CD4-positive, CD25-positive, alpha-beta regulatory T cell (primary cell): ENCODE data around the gene NAALADL2. TPM values are rescaled to one million over a fixed set of nuclear protein-coding genes. Genes with fewer than 3 reads are reported as not detected.

Experiments used
- ATAC-seq, 2 donors: fragments of 150-1000 bp; cut with Tn5 transposase; one replicate each; pipeline ENCODE4 v1.10.0; 2021; ENCODE audit warnings: low read depth in 2 of 2, moderate number of reproducible peaks in 2 of 2, moderate library complexity in 1 of 2
- DNase-seq, 3 donors: peaks; one replicate each; pipeline versions ENCODE4 v3.0.0 to v3.0.0-alpha.2; 2012 to 2022; ENCODE audit warnings: mixed read lengths in 1 of 3
- H3K27ac ChIP-seq: one replicate; pipeline ENCODE4 v1.7.0; 2013; ENCODE audit warnings: mild to moderate bottlenecking, low read length; ENCODE audit not compliant: insufficient read depth, poor library complexity, severe bottlenecking
- H3K27me3 ChIP-seq: one replicate; pipeline ENCODE4 v1.7.0; 2013; ENCODE audit warnings: low read length; ENCODE audit not compliant: control insufficient read depth, insufficient read depth
- H3K36me3 ChIP-seq: one replicate; pipeline ENCODE4 v1.7.0; 2013; ENCODE audit warnings: mild to moderate bottlenecking, low read length, moderate library complexity; ENCODE audit not compliant: control insufficient read depth, insufficient read depth
- H3K4me1 ChIP-seq: 2 replicates; pipeline ENCODE4 v1.7.0; 2013; ENCODE audit warnings: mild to moderate bottlenecking, low read length; ENCODE audit not compliant: insufficient read depth, control insufficient read depth, poor library complexity, severe bottlenecking
- H3K4me3 ChIP-seq: one replicate; pipeline ENCODE4 v1.7.0; 2013; ENCODE audit warnings: low read depth, mild to moderate bottlenecking, low read length, moderate library complexity
- H3K9me3 ChIP-seq, 2 experiments: 1 replicate in 1 of 2; 2 replicates in 1 of 2; pipeline ENCODE4 v1.7.0; 2013; ENCODE audit warnings: low read length in 2 of 2, mild to moderate bottlenecking in 1 of 2, moderate library complexity in 1 of 2; ENCODE audit not compliant: control insufficient read depth in 2 of 2
- H3K27ac Mint-ChIP-seq, 3 donors: one replicate each; pipeline ENCODE4 v1.8.0; 2020 to 2022; ENCODE audit warnings: mild to moderate bottlenecking in 3 of 3, mixed read lengths in 3 of 3, moderate library complexity in 2 of 3
- H3K27me3 Mint-ChIP-seq: one replicate; pipeline ENCODE4 v1.8.0; 2022; ENCODE audit warnings: mild to moderate bottlenecking, mixed read lengths
- H3K36me3 Mint-ChIP-seq: one replicate; pipeline ENCODE4 v1.8.0; 2020; ENCODE audit warnings: mixed read lengths
- H3K4me1 Mint-ChIP-seq, 4 donors: one replicate each; pipeline ENCODE4 v1.8.0; 2020 to 2022; ENCODE audit warnings: mixed read lengths in 4 of 4, mild to moderate bottlenecking in 1 of 4
- H3K4me3 Mint-ChIP-seq, 4 donors: one replicate each; pipeline ENCODE4 v1.8.0; 2020 to 2022; ENCODE audit warnings: mild to moderate bottlenecking in 4 of 4, mixed read lengths in 4 of 4, moderate library complexity in 3 of 4
- H3K9me3 Mint-ChIP-seq, 7 donors: one replicate each; pipeline ENCODE4 v1.8.0; 2020 to 2022; ENCODE audit warnings: mixed read lengths in 7 of 7, mild to moderate bottlenecking in 3 of 7, moderate library complexity in 2 of 7
- polyA plus RNA-seq, 4 donors: library from polyadenylated mRNA; unstranded; fragments of 300-500 nt; fragmentation: Illumina TruSeq; gene quantifications; one replicate each; pipeline ENCODE4 v1.2.3, GENCODE V29; 2021
- total RNA-seq: library from RNA; stranded (reverse); gene quantifications from one replicate; pipeline ENCODE4 v1.2.3, GENCODE V29; 2022

The NAALADL2 gene
- total and polyA plus RNA-seq, 5 donors from 2014 or later = not detected

- H3K4me1 Mint-ChIP-seq = no peaks in the 10 kb centered on the region
- H3K36me3 Mint-ChIP-seq = no peaks in the 10 kb centered on the region
- no peaks in the 10 kb centered on the region for H3K9me3 ChIP-seq
- no peak for DNase-seq
- H3K36me3 ChIP-seq = no peaks in the 10 kb centered on the region
- H3K27me3 Mint-ChIP-seq = no peaks in the 10 kb centered on the region
- H3K9me3 Mint-ChIP-seq = peaks cover 2 to 16% (median 5%) of the 10 kb centered on the region in 7 donors
- H3K4me1 ChIP-seq = no peaks in the 10 kb centered on the region
- H3K27ac ChIP-seq = no peak overlapping the region
- no peak for ATAC-seq
- H3K4me3 Mint-ChIP-seq = no peak overlapping the region
- H3K4me3 ChIP-seq = no peak overlapping the region
- H3K27ac Mint-ChIP-seq = no peak overlapping the region
- H3K27me3 ChIP-seq = no peaks in the 10 kb centered on the region
Measured at GRCh38 chr3:175222356-175222755, 363.2 kb downstream of the NAALADL2 start.

GRCh38 chr3:175224051-175224450 lies 364.9 kb downstream of the NAALADL2 start:
- Mint-ChIP-seq H3K9me3 (peaks cover 2 to 16% (median 5%) of the 10 kb centered on the region in 7 donors), H3K36me3 (no peaks in the 10 kb centered on the region)
- no peaks in the 10 kb centered on the region for H3K36me3 ChIP-seq

GRCh38 chr3:175226444-175226843 lies 367.3 kb downstream of the NAALADL2 start:
- Mint-ChIP-seq H3K9me3 (peaks cover 2 to 13% (median 3%) of the 10 kb centered on the region in 7 donors), H3K4me1 (no peaks in the 10 kb centered on the region), H3K4me3 (no peak overlapping the region), H3K27me3 (no peaks in the 10 kb centered on the region), H3K27ac (no peak overlapping the region), H3K36me3 (no peaks in the 10 kb centered on the region)
- Histone ChIP-seq H3K27ac (no peak overlapping the region), H3K4me1 (no peaks in the 10 kb centered on the region), H3K36me3 (no peaks in the 10 kb centered on the region), H3K27me3 (no peaks in the 10 kb centered on the region), H3K4me3 (no peak overlapping the region), H3K9me3 (no peaks in the 10 kb centered on the region)
- ATAC-seq (no peak), DNase-seq (no peak)

More at GRCh38 chr3:175224051-175224450, 364.9 kb downstream of the NAALADL2 start:
- Histone ChIP-seq H3K4me3 (no peak overlapping the region), H3K27ac (no peak overlapping the region), H3K9me3 (no peaks in the 10 kb centered on the region), H3K27me3 (no peaks in the 10 kb centered on the region), H3K4me1 (no peaks in the 10 kb centered on the region)
- no peaks in the 10 kb centered on the region for H3K4me1 Mint-ChIP-seq
- DNase-seq (no peak), ATAC-seq (no peak)
- no peaks in the 10 kb centered on the region for H3K27me3 Mint-ChIP-seq
- H3K27ac Mint-ChIP-seq = no peak overlapping the region
- no peak overlapping the region for H3K4me3 Mint-ChIP-seq

- Mint-ChIP-seq H3K4me1 (no peaks in the 10 kb centered on the region), H3K36me3 (no peaks in the 10 kb centered on the region), H3K4me3 (no peak overlapping the region), H3K27ac (no peak overlapping the region), H3K9me3 (peaks cover 2 to 12% (median 5%) of the 10 kb centered on the region in 7 donors), H3K27me3 (no peaks in the 10 kb centered on the region)
- Histone ChIP-seq H3K4me1 (no peaks in the 10 kb centered on the region), H3K36me3 (no peaks in the 10 kb centered on the region), H3K9me3 (no peaks in the 10 kb centered on the region), H3K4me3 (no peak overlapping the region), H3K27me3 (no peaks in the 10 kb centered on the region), H3K27ac (no peak overlapping the region)
- no peak for ATAC-seq
- no peak for DNase-seq
Measured at GRCh38 chr3:175227126-175227525, 368.0 kb downstream of the NAALADL2 start.

GRCh38 chr3:175233957-175234940 lies 375.1 kb downstream of the NAALADL2 start:
- H3K27ac Mint-ChIP-seq = no peak overlapping the region
- no peaks in the 10 kb centered on the region for H3K9me3 ChIP-seq
- no peak overlapping the region for H3K4me3 ChIP-seq
- no peak overlapping the region for H3K27ac ChIP-seq
- no peaks in the 10 kb centered on the region for H3K36me3 Mint-ChIP-seq
- ATAC-seq = no peak
- no peak for DNase-seq
- no peak overlapping the region for H3K4me3 Mint-ChIP-seq
- no peaks in the 10 kb centered on the region for H3K27me3 ChIP-seq
- no peaks in the 10 kb centered on the region for H3K4me1 ChIP-seq
- H3K36me3 ChIP-seq = no peaks in the 10 kb centered on the region
- H3K9me3 Mint-ChIP-seq = peaks cover 0 to 8% (median 1%) of the 10 kb centered on the region in 7 donors
- H3K4me1 Mint-ChIP-seq = no peaks in the 10 kb centered on the region
- H3K27me3 Mint-ChIP-seq = no peaks in the 10 kb centered on the region

GRCh38 chr3:175238801-175239200 lies 379.7 kb downstream of the NAALADL2 start:
- no peaks in the 10 kb centered on the region for H3K4me1 Mint-ChIP-seq
- no peaks in the 10 kb centered on the region for H3K36me3 Mint-ChIP-seq
- DNase-seq (no peak), ATAC-seq (no peak)
- H3K27ac Mint-ChIP-seq = no peak overlapping the region
- Histone ChIP-seq H3K27ac (no peak overlapping the region), H3K27me3 (no peaks in the 10 kb centered on the region), H3K4me1 (no peaks in the 10 kb centered on the region), H3K36me3 (no peaks in the 10 kb centered on the region), H3K4me3 (no peak overlapping the region), H3K9me3 (no peaks in the 10 kb centered on the region)
- no peaks in the 10 kb centered on the region for H3K27me3 Mint-ChIP-seq
- H3K4me3 Mint-ChIP-seq = no peak overlapping the region
- H3K9me3 Mint-ChIP-seq = peaks cover 0 to 10% (median 2%) of the 10 kb centered on the region in 7 donors

- peaks cover 0 to 4% (median 0%) of the 10 kb centered on the region in 7 donors for H3K9me3 Mint-ChIP-seq
- ATAC-seq (no peak), DNase-seq (no peak)
- no peak overlapping the region for H3K4me3 Mint-ChIP-seq
- H3K4me3 ChIP-seq = no peak overlapping the region
- no peaks in the 10 kb centered on the region for H3K4me1 ChIP-seq
- H3K36me3 Mint-ChIP-seq = no peaks in the 10 kb centered on the region
- H3K27me3 ChIP-seq = no peaks in the 10 kb centered on the region
- no peaks in the 10 kb centered on the region for H3K36me3 ChIP-seq
- H3K27me3 Mint-ChIP-seq = no peaks in the 10 kb centered on the region
- no peaks in the 10 kb centered on the region for H3K9me3 ChIP-seq
- no peak overlapping the region for H3K27ac Mint-ChIP-seq
- no peaks in the 10 kb centered on the region for H3K4me1 Mint-ChIP-seq
- H3K27ac ChIP-seq = no peak overlapping the region
Measured at GRCh38 chr3:175240921-175241320, 381.8 kb downstream of the NAALADL2 start.

- Mint-ChIP-seq H3K4me1 (no peaks in the 10 kb centered on the region), H3K9me3 (peaks cover 0 to 4% (median 2%) of the 10 kb centered on the region in 7 donors), H3K27ac (no peak overlapping the region), H3K4me3 (no peak overlapping the region), H3K27me3 (no peaks in the 10 kb centered on the region), H3K36me3 (no peaks in the 10 kb centered on the region)
- ATAC-seq (no peak), DNase-seq (no peak)
- Histone ChIP-seq H3K4me3 (no peak overlapping the region), H3K27me3 (no peaks in the 10 kb centered on the region), H3K4me1 (no peaks in the 10 kb centered on the region), H3K27ac (no peak overlapping the region), H3K9me3 (no peaks in the 10 kb centered on the region), H3K36me3 (no peaks in the 10 kb centered on the region)
Measured at GRCh38 chr3:175242243-175242642, 383.1 kb downstream of the NAALADL2 start.
